KG1 (cell line): Measurements from ENCODE around the gene CYP3A4.
"Not testable (repeated sequence)": the region's sequence is repeated elsewhere in the genome, so short reads cannot be mapped to it uniquely, and the experiment has no call there.

Experiments
- DNase-seq: peaks from one replicate; lab custom pipeline; 2025; lab: John Stamatoyannopoulos, UW

The CYP3A4 gene

GRCh38 chr7:99784007-99784406, at the start of gene CYP3A4:
CYP3A4 (minus strand) TSS chr7:99784184; CDS start chr7:99784081, 103 bp downstream.
- no peak for DNase-seq

- DNase-seq = no peak
These were observed 49.4 kb upstream of the CYP3A4 start for GRCh38 chr7:99833289-99833877.

GRCh38 chr7:99831595-99831994, 47.6 kb upstream of the CYP3A4 start:
- no peak for DNase-seq

GRCh38 chr7:99829524-99830160, 45.7 kb upstream of the CYP3A4 start:
- no peak for DNase-seq

- no peak for DNase-seq
These were observed 44.8 kb upstream of the CYP3A4 start for GRCh38 chr7:99828811-99829210.

- no peak for DNase-seq
These were observed 43.2 kb upstream of the CYP3A4 start for GRCh38 chr7:99827040-99827778.

GRCh38 chr7:99825873-99826272, 41.9 kb upstream of the CYP3A4 start:
- no peak for DNase-seq

- no peak for DNase-seq
These were observed 41.5 kb upstream of the CYP3A4 start for GRCh38 chr7:99825452-99825851.

GRCh38 chr7:99824091-99824490, 40.1 kb upstream of the CYP3A4 start:
- DNase-seq = no peak

GRCh38 chr7:99822731-99823718, 39.0 kb upstream of the CYP3A4 start:
- no peak for DNase-seq

GRCh38 chr7:99820408-99821027, 36.5 kb upstream of the CYP3A4 start:
- no peak for DNase-seq

- no peak for DNase-seq
These were observed 24.8 kb upstream of the CYP3A4 start for GRCh38 chr7:99808766-99809165.

- no peak for DNase-seq
These were observed 23.0 kb upstream of the CYP3A4 start for GRCh38 chr7:99806839-99807478.

GRCh38 chr7:99805641-99806040, 21.7 kb upstream of the CYP3A4 start:
- no peak for DNase-seq

- DNase-seq = not testable (repeated sequence)
These were observed 19.1 kb upstream of the CYP3A4 start for GRCh38 chr7:99803118-99803517.

- not testable (repeated sequence) for DNase-seq
These were observed 17.4 kb upstream of the CYP3A4 start for GRCh38 chr7:99801407-99801806.

- DNase-seq = no peak
These were observed 15.0 kb upstream of the CYP3A4 start for GRCh38 chr7:99798972-99799371.

GRCh38 chr7:99795864-99796263, 11.9 kb upstream of the CYP3A4 start:
- DNase-seq = not testable (repeated sequence)

GRCh38 chr7:99794585-99795502, 10.9 kb upstream of the CYP3A4 start:
- DNase-seq = no peak

GRCh38 chr7:99793443-99793842, 9.5 kb upstream of the CYP3A4 start:
- DNase-seq = no peak
